ENCODE measurements around the gene A3GALT2.

A3GALT2 gene

DNA sequence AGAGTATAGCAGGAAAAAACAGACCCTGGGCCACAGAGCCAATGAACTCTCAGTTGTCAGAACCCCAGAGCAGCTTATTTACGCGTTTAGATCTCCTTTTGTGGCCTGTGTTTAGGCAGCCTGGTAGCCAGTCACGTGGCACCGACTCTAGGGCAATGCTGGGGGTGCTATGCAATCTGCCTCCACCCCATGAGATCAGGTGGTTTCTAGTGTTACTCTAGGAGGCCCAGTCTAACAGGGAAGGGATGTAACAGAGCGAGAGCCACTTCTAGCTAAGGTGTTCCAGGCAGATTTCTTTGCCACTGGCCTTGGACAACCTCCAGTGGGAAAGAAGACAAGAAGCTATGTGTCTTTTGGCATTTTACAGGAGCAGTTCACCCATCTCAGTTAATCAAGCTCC, 12.0 kb upstream of the A3GALT2 start:
- Mint-ChIP-seq H3K9me3 (no peaks in the 10 kb centered on the region), H3K4me3 (no peak overlapping the region), H3K36me3 (ENCODE audit: low read depth) (peaks cover 80% of the 10 kb centered on the region), H3K27ac (no peak overlapping the region), H3K4me1 (ENCODE audit: low read depth) (peaks cover 80% of the 10 kb centered on the region), H3K27me3 (no peaks in the 10 kb centered on the region)
- intact Hi-C loops (cut with micrococcal nuclease): no loop called here

DNA sequence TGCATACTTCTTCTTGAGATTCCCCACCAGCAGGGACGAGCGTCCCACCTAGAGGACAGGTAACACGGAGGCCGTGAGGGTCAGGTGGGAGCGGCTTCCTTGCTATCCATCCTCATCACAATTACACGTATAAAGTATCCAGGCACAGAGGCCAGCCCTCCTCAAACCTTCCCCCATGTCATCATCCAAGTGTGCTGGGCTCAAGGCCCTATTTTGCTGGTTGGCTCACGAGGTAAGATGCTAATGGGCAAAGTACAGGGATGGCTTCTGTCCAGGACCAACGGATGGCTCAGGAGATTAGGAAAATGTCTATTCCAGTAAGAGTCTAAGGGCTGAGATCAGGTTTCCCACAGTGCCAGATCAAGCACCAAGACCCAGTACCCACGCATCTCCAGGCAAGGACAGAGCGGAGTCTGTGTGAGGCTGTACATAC, 11.5 kb upstream of the A3GALT2 start:
- peaks cover 80% of the 10 kb centered on the region for H3K4me1 Mint-ChIP-seq (ENCODE audit: low read depth)
- no peaks in the 10 kb centered on the region for H3K9me3 Mint-ChIP-seq
- no peak overlapping the region for H3K4me3 Mint-ChIP-seq
- H3K27ac Mint-ChIP-seq: no peak overlapping the region
- no peaks in the 10 kb centered on the region for H3K27me3 Mint-ChIP-seq
- peaks cover 81% of the 10 kb centered on the region for H3K36me3 Mint-ChIP-seq (ENCODE audit: low read depth)
- intact Hi-C loops (cut with micrococcal nuclease): no loop called here

DNA sequence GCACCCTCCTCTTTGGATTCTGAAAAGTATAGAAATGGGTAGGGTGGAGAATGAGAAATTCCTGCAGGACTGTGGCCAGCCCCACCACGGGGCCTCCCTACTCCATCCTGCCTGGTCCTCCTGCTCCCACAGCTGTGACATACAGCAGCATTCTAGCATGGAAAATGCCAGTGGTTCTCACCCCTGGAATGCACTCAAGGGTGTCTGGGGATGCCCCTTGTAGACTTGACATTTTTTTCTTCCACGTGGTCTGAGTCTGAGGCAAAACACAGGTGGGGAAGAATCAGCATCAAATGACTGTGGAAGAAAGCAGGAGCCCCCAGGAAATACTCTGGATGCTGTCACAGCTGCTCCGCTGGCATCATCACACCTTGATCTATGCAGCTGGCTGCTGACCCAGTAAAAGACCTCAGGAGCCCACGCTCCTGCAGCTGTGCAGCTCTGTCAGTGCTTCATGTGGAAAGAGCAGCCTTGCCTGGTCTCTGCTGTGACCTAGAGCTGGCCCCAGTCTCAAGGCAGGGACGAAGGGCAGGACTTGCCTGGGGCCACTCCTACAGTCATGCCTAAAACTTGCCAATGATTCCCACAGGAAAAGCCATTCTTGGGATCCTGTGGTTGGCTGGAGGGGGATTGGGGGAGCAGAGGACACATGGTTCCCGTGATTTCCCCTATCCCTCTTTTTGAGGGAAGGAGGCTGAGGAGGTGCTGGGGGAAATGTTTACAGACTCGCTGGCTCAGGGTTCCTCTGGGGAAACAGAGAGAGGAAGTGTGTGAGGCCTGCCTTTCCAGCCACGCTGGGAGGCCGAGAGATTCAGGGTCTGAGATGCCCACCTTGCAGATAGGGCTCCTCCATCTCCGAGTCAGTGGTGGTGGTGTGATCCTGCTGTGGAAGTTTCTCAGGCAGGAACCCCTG, 10.8 kb upstream of the A3GALT2 start:
- intact Hi-C loops (cut with micrococcal nuclease): no loop called here
- Mint-ChIP-seq H3K9me3 (no peaks in the 10 kb centered on the region), H3K4me3 (no peak overlapping the region)

DNA sequence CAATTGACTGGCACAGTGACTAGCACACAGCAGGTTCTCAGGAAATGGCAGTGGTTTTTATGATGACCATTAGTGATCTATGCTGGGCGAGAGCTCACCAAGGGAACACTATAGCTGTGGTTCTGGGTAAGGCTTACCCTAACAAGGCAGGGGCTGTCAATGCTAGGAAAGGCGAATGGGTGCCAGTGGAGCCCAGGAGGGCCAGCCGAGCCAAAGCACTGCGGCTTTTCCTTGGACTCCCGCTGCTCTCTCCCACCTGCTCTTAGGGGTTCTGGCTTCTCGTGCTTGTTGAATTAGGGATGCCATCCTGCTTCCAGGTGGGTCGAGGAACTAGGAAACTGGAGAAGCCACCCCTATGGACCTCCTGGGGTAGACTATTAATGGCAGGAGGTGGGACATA, 10.0 kb upstream of the A3GALT2 start:
- intact Hi-C loops (cut with micrococcal nuclease): no loop called here
- Mint-ChIP-seq H3K27ac (no peak overlapping the region), H3K4me1 (ENCODE audit: low read depth) (peaks cover 82% of the 10 kb centered on the region), H3K4me3 (no peak overlapping the region), H3K27me3 (no peaks in the 10 kb centered on the region), H3K9me3 (no peaks in the 10 kb centered on the region), H3K36me3 (ENCODE audit: low read depth) (peaks cover 84% of the 10 kb centered on the region)

More for the DNA sequence above, 10.8 kb upstream of the A3GALT2 start:
- Mint-ChIP-seq H3K27ac (no peak overlapping the region), H3K4me1 (ENCODE audit: low read depth) (peaks cover 82% of the 10 kb centered on the region), H3K36me3 (ENCODE audit: low read depth) (peaks cover 86% of the 10 kb centered on the region), H3K27me3 (no peaks in the 10 kb centered on the region)

DNA sequence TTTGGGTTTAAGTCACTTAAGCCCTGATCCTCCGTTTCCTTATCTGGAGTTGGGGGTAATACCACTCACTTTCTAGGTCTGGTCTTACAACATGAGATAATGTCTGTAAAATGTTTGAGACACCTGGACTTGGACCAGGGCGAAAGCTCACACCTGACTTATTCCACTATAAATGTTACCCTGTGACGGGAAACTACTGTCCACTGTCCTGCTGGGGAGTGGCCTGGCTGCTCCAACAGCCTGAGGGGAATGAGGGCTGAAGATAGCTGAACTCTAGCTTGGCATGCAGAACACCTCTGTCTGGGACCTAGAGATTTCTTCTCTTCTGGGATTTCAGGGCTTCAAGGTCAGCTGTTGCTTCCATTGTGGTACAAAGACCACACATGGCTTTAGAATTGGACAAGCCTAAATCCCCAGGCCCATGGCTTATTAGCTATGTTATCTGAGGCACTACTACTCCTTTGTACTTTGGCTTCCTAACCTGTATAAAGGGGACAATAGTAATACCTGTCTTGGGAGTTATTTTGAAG, 9.5 kb upstream of the A3GALT2 start:
- intact Hi-C loops (cut with micrococcal nuclease): no loop called here
- Mint-ChIP-seq H3K27ac (no peak overlapping the region), H3K9me3 (no peaks in the 10 kb centered on the region), H3K27me3 (no peaks in the 10 kb centered on the region), H3K36me3 (ENCODE audit: low read depth) (peaks cover 89% of the 10 kb centered on the region), H3K4me1 (ENCODE audit: low read depth) (peaks cover 86% of the 10 kb centered on the region), H3K4me3 (no peak overlapping the region)

DNA sequence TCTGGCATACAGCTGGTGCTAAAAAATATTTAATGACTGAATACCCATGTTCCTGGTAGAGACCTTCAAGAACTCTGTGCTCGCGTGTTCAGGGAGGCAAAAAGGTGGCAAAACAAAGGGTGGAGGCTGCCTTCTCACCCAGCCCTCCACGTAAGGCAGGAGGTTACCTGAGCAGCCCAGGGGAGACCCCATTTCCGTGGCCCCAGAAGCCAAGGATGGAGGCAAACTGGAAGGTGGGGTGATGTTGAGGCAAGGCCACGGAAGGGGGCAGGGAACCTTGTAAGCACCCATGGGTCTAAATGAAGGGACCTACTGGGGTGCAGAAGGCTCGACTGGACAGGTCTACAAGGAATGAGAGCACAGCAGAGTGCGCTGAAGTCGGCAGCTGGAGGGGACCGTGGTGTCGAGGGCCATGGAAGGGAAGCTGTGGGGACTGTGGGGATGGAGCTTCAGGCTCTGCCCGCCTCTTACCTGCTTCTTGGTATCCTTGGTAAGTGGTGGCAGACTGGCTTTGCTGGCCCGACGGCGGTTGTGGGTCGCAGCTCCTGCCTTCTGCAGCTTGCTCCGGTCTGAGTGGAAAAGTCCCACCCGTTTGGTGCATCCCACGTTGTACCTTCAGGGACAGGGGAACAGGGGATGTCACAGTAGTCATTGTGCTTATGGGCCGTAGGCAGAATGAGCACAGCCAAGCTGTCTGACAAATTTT, 8.9 kb upstream of the A3GALT2 start:
- Mint-ChIP-seq H3K4me1 (ENCODE audit: low read depth) (peaks cover 80% of the 10 kb centered on the region), H3K9me3 (no peaks in the 10 kb centered on the region), H3K27me3 (no peaks in the 10 kb centered on the region), H3K4me3 (no peak overlapping the region), H3K27ac (no peak overlapping the region), H3K36me3 (ENCODE audit: low read depth) (peaks cover 94% of the 10 kb centered on the region)
- intact Hi-C loops (cut with micrococcal nuclease): no loop called here

DNA sequence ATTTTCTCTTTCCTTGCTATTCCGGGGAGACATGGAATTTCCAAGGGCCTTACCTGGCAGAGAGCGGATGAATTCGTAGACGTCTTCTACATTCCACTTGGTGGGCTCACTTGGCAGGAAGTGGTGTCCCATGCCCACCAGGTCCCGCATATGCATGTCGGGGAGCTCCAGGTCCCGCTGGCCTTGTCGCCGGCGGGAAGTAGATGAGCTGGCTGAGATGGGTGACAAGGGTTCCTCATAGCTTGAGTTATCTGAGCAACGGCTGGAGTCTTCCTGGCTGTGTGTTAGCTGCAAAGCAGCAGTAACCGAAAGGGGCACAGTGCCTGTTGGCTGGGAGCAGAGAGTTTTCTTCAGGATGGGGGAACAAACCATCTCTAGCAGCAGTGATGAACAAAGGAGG, 7.9 kb upstream of the A3GALT2 start:
- H3K4me1 Mint-ChIP-seq (ENCODE audit: low read depth): peaks cover 71% of the 10 kb centered on the region
- intact Hi-C loops (cut with micrococcal nuclease): no loop called here
- H3K36me3 Mint-ChIP-seq (ENCODE audit: low read depth): peaks cover 94% of the 10 kb centered on the region
- H3K27me3 Mint-ChIP-seq: no peaks in the 10 kb centered on the region
- H3K4me3 Mint-ChIP-seq: no peak overlapping the region
- H3K9me3 Mint-ChIP-seq: no peaks in the 10 kb centered on the region
- H3K27ac Mint-ChIP-seq: no peak overlapping the region

DNA sequence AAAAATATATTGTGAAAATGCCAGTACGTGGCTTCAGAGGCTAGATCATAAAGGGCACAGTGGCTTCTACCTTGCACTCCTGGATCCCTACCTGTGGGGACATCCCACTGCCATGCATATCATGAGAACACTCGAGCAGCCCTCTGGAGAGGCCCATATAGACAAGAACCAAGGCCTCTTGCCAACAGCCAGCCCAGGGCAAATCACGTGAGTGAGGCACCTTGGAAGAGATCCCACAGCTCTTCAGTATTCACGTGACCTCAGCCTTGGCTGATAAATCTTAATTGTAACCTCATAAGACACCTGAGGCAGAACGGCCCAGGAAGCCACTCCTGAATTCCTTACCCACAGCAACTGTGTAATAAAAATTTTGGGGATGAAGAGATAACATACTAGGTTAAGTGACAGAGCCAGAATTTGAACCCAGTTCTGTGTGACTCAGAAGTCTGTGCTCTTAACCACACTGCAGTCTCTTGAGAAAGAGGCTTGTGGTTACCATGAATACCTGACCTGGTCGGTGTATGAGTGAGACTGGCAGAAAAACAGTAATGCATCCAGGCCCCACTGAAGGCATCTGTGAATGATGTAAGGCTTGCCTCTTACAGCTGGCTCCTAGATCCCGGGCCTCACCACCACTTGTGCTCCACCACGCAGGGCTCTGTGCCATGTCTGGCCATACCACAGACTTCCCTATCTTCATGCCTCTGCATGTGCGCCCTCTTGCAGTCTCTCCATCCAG, 6.9 kb upstream of the A3GALT2 start:
- peaks cover 60% of the 10 kb centered on the region for H3K4me1 Mint-ChIP-seq (ENCODE audit: low read depth)
- H3K4me3 Mint-ChIP-seq: no peak overlapping the region
- no peaks in the 10 kb centered on the region for H3K27me3 Mint-ChIP-seq
- H3K27ac Mint-ChIP-seq: no peak overlapping the region
- H3K9me3 Mint-ChIP-seq: no peaks in the 10 kb centered on the region
- intact Hi-C loops (cut with micrococcal nuclease): no loop called here
- H3K36me3 Mint-ChIP-seq (ENCODE audit: low read depth): peaks cover 94% of the 10 kb centered on the region

DNA sequence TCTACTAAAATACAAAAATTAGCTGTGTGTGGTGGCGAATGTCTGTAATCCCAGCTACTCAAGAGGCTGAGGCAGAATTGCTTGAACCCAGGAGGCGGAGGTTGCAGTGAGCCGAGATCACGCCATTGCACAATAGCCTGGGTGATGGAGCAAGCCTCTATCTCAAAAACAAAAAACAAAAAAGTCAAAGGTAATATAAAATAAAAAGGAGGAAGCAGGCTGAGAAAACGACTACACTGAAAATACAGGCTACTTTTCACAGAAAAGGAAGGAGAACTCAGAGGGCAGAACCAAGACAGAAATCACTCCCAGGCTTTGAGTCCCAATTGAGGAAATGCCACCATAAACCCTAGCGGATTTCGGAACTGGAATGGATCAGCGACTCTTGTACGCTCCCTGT, 5.9 kb upstream of the A3GALT2 start:
- H3K27ac Mint-ChIP-seq: peak overlapping the region; percentile 15

DNA sequence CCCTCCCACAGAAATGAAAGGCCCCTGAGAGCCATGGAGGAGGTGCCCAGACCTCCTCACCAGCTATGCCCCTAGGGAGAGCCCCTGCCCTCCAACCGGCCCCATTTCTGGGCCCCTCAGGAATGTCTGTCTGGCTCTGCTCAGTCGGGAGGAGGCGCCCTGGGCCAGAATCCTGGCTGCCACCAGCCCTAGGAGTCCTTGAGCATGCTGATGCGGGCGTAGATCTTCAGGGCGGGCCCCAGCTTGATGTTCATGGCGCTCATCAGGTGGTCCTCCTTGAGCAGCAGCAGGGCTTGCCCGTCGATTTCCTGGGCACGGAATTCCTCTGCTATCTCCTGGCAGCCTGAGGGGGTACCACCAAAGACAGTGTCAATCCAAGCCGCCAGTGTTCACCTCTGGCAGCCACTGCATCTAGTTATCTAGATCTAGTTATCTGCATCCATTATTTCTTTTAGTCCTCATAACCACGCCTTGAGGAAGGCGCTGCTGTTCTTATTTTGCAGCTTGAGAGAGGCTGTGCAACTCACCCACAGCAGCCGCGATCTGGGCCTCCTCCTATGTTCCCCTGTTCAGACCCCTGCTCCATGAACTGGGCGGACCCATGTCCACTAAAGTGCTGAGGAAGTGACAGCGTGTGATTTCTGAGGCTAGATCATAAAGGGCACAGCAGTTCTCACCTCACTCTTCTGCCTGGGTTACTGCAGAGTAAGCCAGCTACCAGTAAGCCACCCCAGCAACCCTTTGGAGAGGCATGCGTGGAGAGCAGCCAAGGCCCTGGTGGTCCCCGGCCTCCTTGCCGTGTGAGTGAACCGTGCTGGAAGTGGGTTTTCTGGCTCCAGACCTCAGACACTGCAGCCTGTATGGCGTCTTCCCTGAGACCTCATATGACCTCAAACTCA, 4.0 kb upstream of the A3GALT2 start:
- no peak overlapping the region for H3K27ac Mint-ChIP-seq
- no peak overlapping the region for H3K4me3 Mint-ChIP-seq
- H3K4me1 Mint-ChIP-seq (ENCODE audit: low read depth): peaks cover 46% of the 10 kb centered on the region
- no peaks in the 10 kb centered on the region for H3K9me3 Mint-ChIP-seq
- peaks cover 67% of the 10 kb centered on the region for H3K36me3 Mint-ChIP-seq (ENCODE audit: low read depth)
- no peaks in the 10 kb centered on the region for H3K27me3 Mint-ChIP-seq
- intact Hi-C loops (cut with micrococcal nuclease): no loop called here

More for the DNA sequence above, 5.9 kb upstream of the A3GALT2 start:
- Mint-ChIP-seq H3K4me1 (ENCODE audit: low read depth) (peaks cover 51% of the 10 kb centered on the region), H3K36me3 (ENCODE audit: low read depth) (peaks cover 86% of the 10 kb centered on the region), H3K4me3 (no peak overlapping the region), H3K27me3 (no peaks in the 10 kb centered on the region), H3K9me3 (no peaks in the 10 kb centered on the region)
- intact Hi-C loops (cut with micrococcal nuclease): no loop called here

DNA sequence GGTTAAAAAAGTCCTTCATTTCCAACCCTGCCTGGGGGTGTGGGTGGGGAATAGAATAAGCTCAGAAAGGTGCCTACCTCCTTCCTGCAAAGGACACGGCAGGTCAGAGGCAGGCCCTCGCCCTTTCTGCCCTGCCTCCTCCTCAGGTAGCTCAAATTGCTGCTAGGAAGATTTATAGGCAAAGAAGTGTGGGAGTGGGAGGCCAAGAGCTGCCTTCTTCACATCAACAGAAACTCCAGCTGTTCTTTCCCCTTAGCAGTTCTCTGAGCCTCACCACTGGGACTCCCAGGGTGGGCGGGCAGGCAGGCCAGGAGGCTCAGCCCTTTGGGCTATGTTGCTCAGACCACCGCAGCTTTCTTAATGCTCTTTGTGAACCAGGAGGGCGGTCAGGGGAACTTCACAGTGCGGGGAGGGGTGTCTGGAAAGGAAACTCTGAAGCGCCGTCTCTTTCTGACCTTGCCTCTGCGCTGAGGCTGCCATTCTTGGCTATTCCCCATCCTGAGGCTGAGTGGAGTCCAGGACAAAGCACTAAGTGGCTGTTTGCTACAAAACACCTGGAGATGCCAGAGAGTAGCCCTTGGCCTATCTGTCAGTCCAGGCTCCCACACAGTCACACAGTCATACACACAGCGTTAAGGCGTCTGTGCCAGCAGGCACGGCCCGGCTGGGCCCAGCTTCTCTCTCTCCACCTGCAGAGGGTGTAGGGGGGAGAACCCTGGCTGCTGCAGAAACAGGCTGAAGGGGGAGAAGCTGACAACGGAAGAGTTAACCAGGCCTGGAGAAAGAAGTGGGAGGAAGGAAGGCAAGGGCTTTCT, 3.0 kb upstream of the A3GALT2 start:
- peaks cover 57% of the 10 kb centered on the region for H3K36me3 Mint-ChIP-seq (ENCODE audit: low read depth)
- H3K27me3 Mint-ChIP-seq: peaks cover 3% of the 10 kb centered on the region
- intact Hi-C loops (cut with micrococcal nuclease): no loop called here
- H3K4me1 Mint-ChIP-seq (ENCODE audit: low read depth): peaks cover 35% of the 10 kb centered on the region
- no peaks in the 10 kb centered on the region for H3K9me3 Mint-ChIP-seq
- H3K4me3 Mint-ChIP-seq: no peak overlapping the region
- no peak overlapping the region for H3K27ac Mint-ChIP-seq

DNA sequence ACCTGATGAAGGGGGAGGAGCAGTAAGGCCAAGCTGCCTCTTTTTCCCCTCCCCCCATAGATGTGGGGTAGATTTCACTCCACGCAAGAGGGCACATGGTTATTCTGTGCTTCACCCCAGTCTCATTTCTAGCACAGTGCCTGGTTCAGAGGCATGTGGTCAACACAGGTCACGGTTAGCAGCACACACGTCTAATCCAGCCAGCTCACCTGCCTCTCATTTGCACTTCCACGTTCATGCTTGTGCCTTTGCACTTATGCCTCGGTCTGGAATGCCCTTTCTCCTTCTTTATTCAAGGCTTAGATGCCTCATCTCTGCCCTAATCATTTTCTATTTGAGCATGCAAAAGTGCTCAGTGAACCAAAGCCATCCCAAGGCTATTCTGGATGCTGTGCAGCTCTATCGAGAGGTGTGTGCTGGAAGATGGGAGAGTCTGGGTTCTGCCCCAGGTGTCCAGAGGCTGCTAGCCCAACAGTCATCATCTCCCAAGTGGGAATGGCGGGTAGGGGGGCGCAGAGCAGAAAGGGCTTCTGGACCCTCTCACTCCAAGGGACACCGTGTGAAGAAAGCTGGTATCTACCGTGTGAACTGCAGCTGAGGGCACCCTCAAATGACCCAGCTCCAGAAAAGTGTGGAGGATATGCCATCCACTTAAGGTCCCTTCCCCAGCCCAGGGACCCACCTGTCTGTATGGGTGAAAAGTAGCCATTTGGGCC, 2.1 kb upstream of the A3GALT2 start:
- intact Hi-C loops (cut with micrococcal nuclease): no loop called here
- Mint-ChIP-seq H3K27ac (no peak overlapping the region), H3K4me3 (no peak overlapping the region), H3K27me3 (peaks cover 9% of the 10 kb centered on the region), H3K9me3 (no peaks in the 10 kb centered on the region), H3K36me3 (ENCODE audit: low read depth) (peaks cover 48% of the 10 kb centered on the region), H3K4me1 (ENCODE audit: low read depth) (peaks cover 27% of the 10 kb centered on the region)

Data from dendritic cell treated with granulocyte-macrophage colony-stimulating factor and Interleukin-4, amounts not matched to agents 40 ng/mL and 50 ng/mL, for 4 days (primary cell).